Upper lobe of left lung (tissue), 6 donors: ENCODE results near the gene STK35. TPM values are rescaled to one million over a fixed set of nuclear protein-coding genes. Genes with fewer than 3 reads are reported as not detected.

ENCODE experiments used
- ATAC-seq, 2 donors: fragments of 200-7000 bp; cut with Tn5 transposase; one replicate each; pipeline ENCODE4 v1.9.1; 2022; ENCODE audit warnings: mild to moderate bottlenecking in 2 of 2, moderate library complexity in 2 of 2; ENCODE audit not compliant: low FRiP score in 2 of 2
- DNase-seq, 2 donors: peaks; one replicate each; pipeline ENCODE4 v3.0.0-alpha.2; 2019 to 2020
- H3K27ac ChIP-seq, 4 donors: fragments of 200-600 bp; sonication (generic); one replicate each; pipeline ENCODE4 v1.5.1; 2016 to 2019
- H3K27me3 ChIP-seq, 4 donors: fragments of 200-600 bp; sonication (generic); one replicate each; pipeline ENCODE4 v1.5.1; 2017 to 2019
- H3K36me3 ChIP-seq, 4 donors: fragments of 200-600 bp; sonication (generic); one replicate each; pipeline ENCODE4 v1.5.1; 2016 to 2019
- H3K4me1 ChIP-seq, 4 donors: fragments of 200-600 bp; sonication (generic); one replicate each; pipeline ENCODE4 v1.5.1; 2018 to 2019
- H3K4me3 ChIP-seq, 4 donors: fragments of 200-600 bp; sonication (generic); one replicate each; pipeline ENCODE4 v1.5.1; 2017 to 2019; ENCODE audit warnings: mild to moderate bottlenecking in 2 of 4, moderate library complexity in 1 of 4
- H3K9me3 ChIP-seq, 4 donors: fragments of 200-600 bp; sonication (generic); one replicate each; pipeline ENCODE4 v1.5.1; 2018 to 2019
- EP300 ChIP-seq, 4 donors: sonication (generic); formaldehyde crosslinking; IDR thresholded peaks; one replicate each; pipeline ENCODE4 v1.5.1; 2017; ENCODE audit warnings: antibody characterized with exemption in 4 of 4, control low read depth in 2 of 4
- POLR2A ChIP-seq, 4 donors: fragments of 450-650 bp; IDR thresholded peaks; one replicate each; pipeline ENCODE4 v1.5.1; 2016 to 2017; ENCODE audit warnings: antibody characterized with exemption in 4 of 4, mild to moderate bottlenecking in 2 of 4
- POLR2AphosphoS5 ChIP-seq, 2 donors: sonication (generic); formaldehyde crosslinking; IDR thresholded peaks; one replicate each; pipeline ENCODE4 v1.5.1; 2017; ENCODE audit warnings: antibody characterized with exemption in 2 of 2
- WGBS, 2 donors: methylation state at CpG; one replicate each; pipeline ENCODE4 v1.1.5; 2017 to 2018; 5-methylcytosine and 5-hydroxymethylcytosine counted together
- total RNA-seq, 6 donors: library from RNA; depleted of rRNA in 4 of 6; stranded (reverse); fragments of >200 nt in 4 of 6; gene quantifications; one replicate each; pipeline versions ENCODE4 v1.1.0 to v1.2.1, GENCODE V29; 2016 to 2021
- TF ChIP-seq, protein P1 (sequence below), 6 experiments: fragments of 450-650 bp in 4 of 6; fragments of 200-600 bp in 2 of 6; sonication (generic) in 2 of 6; IDR thresholded peaks; one replicate each; pipeline ENCODE4 v1.5.1; 2016 to 2019; ENCODE audit warnings: antibody characterized with exemption in 6 of 6
- donor health status: DM: no; HTN: no; CAD: no; lungs with moderate emphysema.
- donor health status: DM: no; HTN: yes; CAD: no; lungs with severe emphysema.

Gene STK35
- total RNA-seq, 6 donors from 2014 or later, result 14.4 to 36.0 (median 22.5) TPM

DNA sequence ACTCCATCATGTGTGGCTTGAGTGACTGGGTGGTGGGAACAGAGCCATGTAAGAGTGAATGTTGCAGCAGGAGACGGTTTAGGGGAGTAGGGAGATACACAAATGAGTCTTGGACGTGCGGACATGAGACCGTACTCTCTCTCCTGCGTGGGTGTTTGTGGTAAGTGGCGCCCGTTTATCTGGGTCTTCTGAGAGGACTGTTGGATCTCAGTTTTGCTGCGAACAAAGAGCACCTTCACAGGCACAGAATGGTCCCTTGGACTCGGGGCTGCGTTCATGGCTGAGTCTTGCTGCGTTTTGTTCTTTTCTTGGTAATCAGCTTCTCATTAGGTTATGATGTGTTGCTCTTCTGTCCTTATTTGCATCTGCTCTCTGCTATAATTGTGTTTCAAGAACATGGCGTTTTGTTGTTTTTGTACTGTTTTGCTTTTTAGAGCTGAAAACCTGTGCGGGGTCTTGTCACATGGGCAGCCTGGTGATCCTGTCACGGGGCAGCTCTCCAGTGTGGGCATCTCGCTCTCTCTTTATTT is 28.5 kb downstream of the STK35 start:
- Histone ChIP-seq H3K27me3 (no peaks in the 10 kb centered on the region), H3K4me1 (peaks cover 16 to 48% (median 32%) of the 10 kb centered on the region in 4 donors), H3K27ac (no peak overlapping the region), H3K9me3 (no peaks in the 10 kb centered on the region), H3K36me3 (peaks cover 0 to 8% (median 2%) of the 10 kb centered on the region in 4 donors), H3K4me3 (no peak overlapping the region)
- no peak for DNase-seq
- 89 to 92% methylated on average over 15 of the region's 15 CpGs for WGBS, 2 donors
- TF ChIP-seq, protein P1, sequence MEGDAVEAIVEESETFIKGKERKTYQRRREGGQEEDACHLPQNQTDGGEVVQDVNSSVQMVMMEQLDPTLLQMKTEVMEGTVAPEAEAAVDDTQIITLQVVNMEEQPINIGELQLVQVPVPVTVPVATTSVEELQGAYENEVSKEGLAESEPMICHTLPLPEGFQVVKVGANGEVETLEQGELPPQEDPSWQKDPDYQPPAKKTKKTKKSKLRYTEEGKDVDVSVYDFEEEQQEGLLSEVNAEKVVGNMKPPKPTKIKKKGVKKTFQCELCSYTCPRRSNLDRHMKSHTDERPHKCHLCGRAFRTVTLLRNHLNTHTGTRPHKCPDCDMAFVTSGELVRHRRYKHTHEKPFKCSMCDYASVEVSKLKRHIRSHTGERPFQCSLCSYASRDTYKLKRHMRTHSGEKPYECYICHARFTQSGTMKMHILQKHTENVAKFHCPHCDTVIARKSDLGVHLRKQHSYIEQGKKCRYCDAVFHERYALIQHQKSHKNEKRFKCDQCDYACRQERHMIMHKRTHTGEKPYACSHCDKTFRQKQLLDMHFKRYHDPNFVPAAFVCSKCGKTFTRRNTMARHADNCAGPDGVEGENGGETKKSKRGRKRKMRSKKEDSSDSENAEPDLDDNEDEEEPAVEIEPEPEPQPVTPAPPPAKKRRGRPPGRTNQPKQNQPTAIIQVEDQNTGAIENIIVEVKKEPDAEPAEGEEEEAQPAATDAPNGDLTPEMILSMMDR (IDR thresholded peaks at IDR 0.05), result no peak
- TF ChIP-seq POLR2A (IDR thresholded peaks at IDR 0.05) (no peak), POLR2AphosphoS5 (IDR thresholded peaks at IDR 0.05) (no peak), EP300 (IDR thresholded peaks at IDR 0.05) (no peak)
- no peak for ATAC-seq

DNA sequence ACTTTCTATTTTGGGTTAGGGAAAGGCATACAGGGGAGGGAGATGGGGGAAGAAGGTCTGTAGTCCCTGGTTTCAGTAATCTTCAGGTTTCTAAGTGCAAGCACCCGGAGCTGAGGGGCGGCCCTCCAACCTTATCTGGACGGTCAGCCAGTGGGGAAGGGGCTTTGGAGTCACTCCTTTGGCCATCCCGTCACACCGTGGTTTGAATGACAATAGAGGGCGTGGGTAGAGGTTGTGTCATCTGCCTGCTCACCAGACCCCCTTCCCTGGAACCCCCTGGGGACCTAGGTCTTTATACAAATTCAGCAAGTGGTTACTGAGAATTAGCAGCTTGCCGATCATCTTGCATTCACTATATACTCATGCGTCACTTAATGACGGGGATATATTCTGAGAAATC is 29.1 kb downstream of the STK35 start:
- no peak overlapping the region for H3K4me3 ChIP-seq
- ATAC-seq (no peak), DNase-seq (no peak)
- peaks cover 0 to 8% (median 0%) of the 10 kb centered on the region in 4 donors for H3K36me3 ChIP-seq
- TF ChIP-seq POLR2A (IDR thresholded peaks at IDR 0.05) (no peak), EP300 (IDR thresholded peaks at IDR 0.05) (no peak), POLR2AphosphoS5 (IDR thresholded peaks at IDR 0.05) (no peak)
- TF ChIP-seq, protein P1 (IDR thresholded peaks at IDR 0.05), result no peak
- H3K27ac ChIP-seq, result no peak overlapping the region
- H3K27me3 ChIP-seq, result no peaks in the 10 kb centered on the region
- peaks cover 16 to 49% (median 28%) of the 10 kb centered on the region in 4 donors for H3K4me1 ChIP-seq
- 87 to 92% methylated on average over 9 of the region's 9 CpGs for WGBS, 2 donors
- H3K9me3 ChIP-seq, result no peaks in the 10 kb centered on the region

DNA sequence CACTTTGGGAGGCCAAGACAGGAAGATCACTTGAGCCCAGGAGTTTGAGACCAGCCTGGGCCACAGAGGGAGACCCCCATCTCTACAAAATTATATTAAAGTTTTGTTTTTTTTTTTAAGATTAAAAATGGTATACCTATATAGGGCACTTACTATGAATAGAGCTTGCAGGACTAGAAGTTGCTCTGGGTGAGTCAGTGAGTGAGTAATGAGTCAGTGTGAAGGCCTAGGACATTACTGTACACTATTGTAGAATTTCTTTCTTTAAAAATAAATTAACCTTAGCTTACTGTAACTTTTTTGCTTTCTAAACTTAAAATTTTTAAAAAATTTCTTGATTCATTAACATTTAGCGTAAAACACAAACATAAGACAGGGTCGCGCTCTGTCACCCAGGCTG is 29.7 kb downstream of the STK35 start:
- DNase-seq, result no peak
- peaks cover 16 to 46% (median 26%) of the 10 kb centered on the region in 4 donors for H3K4me1 ChIP-seq

DNA sequence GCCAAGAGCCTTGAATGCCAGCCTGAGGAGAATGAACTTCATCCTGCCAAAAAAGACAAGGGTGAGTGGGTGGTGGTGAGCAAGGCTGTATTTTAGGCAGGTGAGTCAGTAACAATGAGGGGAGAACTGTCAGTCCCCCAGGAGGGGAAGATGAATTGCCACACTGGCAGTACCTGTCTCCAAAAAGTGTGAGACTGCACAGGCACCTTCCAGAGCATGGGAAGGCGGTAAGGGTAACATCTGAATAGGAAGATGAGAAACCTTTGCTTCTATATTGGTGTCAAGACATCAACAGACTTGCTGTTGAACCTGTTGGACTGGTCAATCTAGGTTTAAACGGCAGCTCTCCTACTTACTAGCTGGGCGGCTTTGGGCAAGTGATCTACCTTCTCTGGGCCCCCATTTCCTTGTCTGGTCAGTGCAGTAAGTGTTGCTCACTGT is 30.9 kb downstream of the STK35 start:
- Histone ChIP-seq H3K36me3 (peaks cover 0 to 8% (median 0%) of the 10 kb centered on the region in 4 donors), H3K4me1 (peaks cover 16 to 46% (median 26%) of the 10 kb centered on the region in 4 donors), H3K9me3 (no peaks in the 10 kb centered on the region), H3K27ac (peak overlapping the region in 2 of 4 donors; percentile 55 to 62), H3K4me3 (no peak overlapping the region), H3K27me3 (no peaks in the 10 kb centered on the region)
- no peak for TF ChIP-seq EP300 (IDR thresholded peaks at IDR 0.05)
- TF ChIP-seq POLR2A (IDR thresholded peaks at IDR 0.05), result no peak
- TF ChIP-seq, protein P1 (IDR thresholded peaks at IDR 0.05), result no peak
- TF ChIP-seq POLR2AphosphoS5 (IDR thresholded peaks at IDR 0.05), result no peak
- ATAC-seq (no peak), DNase-seq (no peak)
- WGBS, 2 donors, result 61 to 85% methylated on average over 3 of the region's 3 CpGs

More for the DNA sequence above, 29.7 kb downstream of the STK35 start:
- WGBS, 2 donors, result 92 to 98% methylated on average over 3 of the region's 3 CpGs
- ATAC-seq, result no peak
- Histone ChIP-seq H3K27me3 (no peaks in the 10 kb centered on the region), H3K36me3 (peaks cover 0 to 8% (median 0%) of the 10 kb centered on the region in 4 donors), H3K9me3 (no peaks in the 10 kb centered on the region), H3K27ac (no peak overlapping the region), H3K4me3 (no peak overlapping the region)
- no peak for TF ChIP-seq POLR2AphosphoS5 (IDR thresholded peaks at IDR 0.05)
- TF ChIP-seq POLR2A (IDR thresholded peaks at IDR 0.05), result no peak
- TF ChIP-seq EP300 (IDR thresholded peaks at IDR 0.05), result no peak
- TF ChIP-seq, protein P1 (IDR thresholded peaks at IDR 0.05), result no peak
